Muscle of back (tissue), 11 donors: ENCODE results near the gene ANKRD33B. TPM values are rescaled to one million over a fixed set of nuclear protein-coding genes. Genes with fewer than 3 reads are reported as not detected.
"Not testable (repeated sequence)": the region's sequence is repeated elsewhere in the genome, so short reads cannot be mapped to it uniquely, and the experiment has no call there.

Experiments used
- DNase-seq, 3 donors: peaks; one replicate each; pipeline versions ENCODE4 v3.0.0 to v3.0.0-alpha.2; 2013
- polyA plus RNA-seq, 10 donors: library from polyadenylated mRNA; unstranded; fragments of 120-200 nt; gene quantifications; one replicate each; pipeline ENCODE4 v1.2.1, GENCODE V29; 2013; ENCODE audit not compliant: insufficient read length in 10 of 10

Gene ANKRD33B
- polyA plus RNA-seq, 10 donors, result 1.0 to 3.1 (median 2.0) TPM

- no peak for DNase-seq
Measured at GRCh38 chr5:10593531-10594181, 29.8 kb downstream of the ANKRD33B start.

DNA sequence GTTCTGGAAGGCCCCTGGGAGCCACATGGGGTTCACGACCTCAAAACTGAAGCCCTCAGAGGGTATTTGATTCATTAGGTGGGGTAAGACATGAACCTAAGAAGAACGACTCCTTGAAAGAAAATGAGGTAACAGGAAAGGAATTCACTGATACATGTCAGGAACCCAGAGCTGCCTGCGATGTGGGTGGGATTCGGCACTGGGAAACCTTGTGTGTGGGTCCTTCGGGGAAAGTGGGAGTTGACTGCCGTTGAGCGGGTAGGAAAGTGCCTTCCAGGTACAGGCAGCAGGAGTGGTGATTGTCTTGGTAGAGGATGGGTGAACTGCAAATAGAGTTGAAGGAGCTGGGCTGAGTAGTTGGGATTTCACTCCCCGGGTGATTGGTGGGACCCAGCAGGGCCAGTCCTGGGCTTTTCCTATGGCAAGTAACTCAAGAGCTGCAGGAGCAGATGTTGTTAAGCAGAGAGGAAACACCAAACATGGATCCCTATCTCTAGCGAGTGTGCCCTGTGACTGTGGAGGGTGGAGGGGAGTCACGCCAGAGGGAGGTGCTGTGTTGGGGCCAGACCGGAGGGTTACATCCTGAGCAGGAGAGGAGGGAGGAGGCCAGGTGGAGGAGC is 30.8 kb downstream of the ANKRD33B start:
- no peak for DNase-seq

GRCh38 chr5:10595293-10595671 is 31.4 kb downstream of the ANKRD33B start:
- DNase-seq, result no peak

DNA sequence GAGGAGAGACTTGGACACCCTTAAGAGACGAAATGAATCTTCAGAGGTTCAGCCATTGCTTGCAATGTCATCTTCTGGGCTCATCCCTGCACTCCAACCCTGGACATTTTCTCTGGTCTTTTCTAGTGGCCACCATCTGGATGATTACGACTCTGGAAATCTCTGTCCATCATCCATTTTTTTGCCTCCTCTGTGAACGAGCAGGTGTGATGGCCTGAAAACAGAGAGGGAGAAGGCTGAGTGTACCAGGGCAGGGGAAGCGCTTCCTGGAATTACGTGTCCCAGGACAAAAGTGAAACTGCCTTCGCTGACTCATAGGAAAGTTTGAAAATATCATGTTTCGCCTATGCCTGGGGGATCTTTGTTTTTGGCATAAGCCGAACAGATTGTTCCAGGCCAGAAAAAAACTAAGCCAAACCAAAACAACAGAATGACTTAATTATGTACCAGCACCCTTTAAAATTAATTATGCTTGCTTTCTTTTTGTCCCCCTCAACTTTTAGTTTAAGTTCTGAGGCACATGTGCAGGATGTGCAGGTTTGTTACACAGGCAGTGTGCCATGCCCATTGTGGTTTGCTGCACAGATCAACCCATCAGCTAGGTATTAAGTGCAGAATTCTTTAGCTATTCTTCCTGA is 31.9 kb downstream of the ANKRD33B start:
- DNase-seq, result peak; percentile 66 to 86 (median 77)

DNA sequence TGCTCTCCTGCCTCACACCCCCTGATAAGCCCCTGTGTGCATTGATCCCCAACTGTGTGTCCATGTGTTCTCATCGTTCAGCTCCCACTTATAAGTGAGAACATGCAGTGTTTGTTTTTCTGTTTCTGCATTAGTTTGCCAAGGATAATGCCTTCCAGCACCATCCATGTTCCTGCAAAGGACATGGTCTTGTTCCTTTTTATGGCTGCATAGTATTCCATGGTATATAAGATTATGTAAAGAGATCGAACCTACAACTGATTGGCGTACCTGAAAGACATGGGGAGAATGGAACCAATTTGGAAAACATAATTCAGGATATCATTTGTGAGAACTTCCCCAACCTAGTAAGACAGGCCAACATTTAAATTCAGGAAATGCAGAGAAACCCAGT is 32.4 kb downstream of the ANKRD33B start:
- DNase-seq, result no peak

DNA sequence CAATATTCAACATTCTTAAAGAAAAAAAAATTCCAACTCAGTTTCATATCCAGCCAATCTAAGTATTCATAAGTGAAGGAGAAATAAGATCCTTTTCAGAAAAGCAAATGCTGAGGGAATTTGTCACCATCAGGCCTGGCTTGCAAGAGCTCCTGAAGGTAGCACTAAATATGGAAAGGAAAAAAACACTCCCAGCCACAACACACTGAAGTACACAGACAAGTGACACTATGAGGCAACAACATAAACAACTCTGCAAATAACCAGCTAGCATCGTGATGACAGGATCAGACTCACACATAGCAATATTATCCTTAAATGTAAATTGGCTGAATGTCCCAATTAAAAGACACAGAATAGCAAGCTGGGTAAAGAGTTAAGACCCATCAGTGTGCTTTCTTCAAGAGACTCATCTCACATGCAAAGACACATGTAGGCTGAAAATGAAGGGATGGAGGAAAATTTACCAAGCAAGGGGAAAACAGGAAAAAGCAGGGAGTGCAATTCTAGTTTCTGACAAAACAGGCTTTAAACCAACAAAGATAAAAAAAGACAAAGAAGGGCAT is 33.1 kb downstream of the ANKRD33B start:
- no peak for DNase-seq

- DNase-seq, result no peak
Measured at GRCh38 chr5:10599113-10599512, 35.2 kb downstream of the ANKRD33B start.

DNA sequence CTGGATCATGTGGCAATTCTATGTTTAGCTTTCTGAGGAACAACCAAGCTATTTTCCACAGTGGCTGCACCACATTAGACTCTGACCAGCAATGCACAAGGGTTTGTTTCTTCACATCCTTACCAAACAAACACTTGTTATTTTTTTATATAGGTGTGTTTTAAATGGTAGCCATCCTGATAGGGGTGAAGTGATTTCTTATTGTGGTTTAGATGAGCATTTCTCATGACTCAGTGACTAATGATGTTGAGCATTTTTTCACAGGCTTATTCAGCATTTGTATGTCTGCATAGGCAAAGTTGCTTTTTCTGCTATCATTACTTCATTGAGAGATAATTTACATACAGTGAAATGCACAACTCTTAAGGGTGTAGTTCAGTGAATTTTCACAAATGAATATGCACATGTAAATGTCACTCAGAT is 36.0 kb downstream of the ANKRD33B start:
- no peak for DNase-seq

- DNase-seq, result no peak
Measured at GRCh38 chr5:10600626-10601245, 36.9 kb downstream of the ANKRD33B start.

DNA sequence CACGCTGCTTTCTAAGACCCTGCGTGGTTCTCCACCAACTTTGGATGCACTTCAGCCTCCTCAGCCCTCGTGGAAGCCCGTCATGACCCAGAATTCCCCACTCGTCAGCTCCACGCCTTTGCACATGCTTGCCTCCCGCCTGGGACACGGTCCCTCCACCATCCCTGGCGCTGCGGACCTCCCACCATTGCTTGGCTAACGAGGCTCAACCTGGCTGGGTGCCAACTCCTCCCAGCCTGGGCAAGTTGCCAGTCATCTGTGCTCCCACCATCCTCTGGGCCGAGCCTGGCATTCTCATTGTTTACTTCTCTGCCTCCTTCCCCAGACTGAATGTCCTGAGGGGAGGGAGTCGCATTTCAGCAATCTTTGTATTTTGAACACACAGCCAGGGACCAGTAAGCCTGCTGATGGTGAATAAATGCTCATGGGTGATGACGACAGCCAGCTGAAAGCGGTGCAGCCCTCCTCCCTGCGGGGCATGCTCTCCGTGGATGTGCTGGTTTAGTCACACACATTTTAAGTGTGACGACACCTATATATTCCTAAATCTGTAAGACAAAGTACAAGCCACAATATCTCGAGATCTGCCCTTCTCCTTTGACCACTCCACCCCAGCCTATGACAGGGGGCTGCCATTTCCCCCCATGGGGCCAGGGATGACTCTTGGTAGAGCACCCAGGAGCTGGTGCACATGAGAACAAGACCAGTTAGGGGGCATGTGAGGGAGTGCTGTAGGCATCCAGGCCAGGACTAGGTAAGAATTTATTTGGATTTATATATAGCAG is 37.6 kb downstream of the ANKRD33B start:
- peak; percentile 81 to 89 (median 83) for DNase-seq

GRCh38 chr5:10602031-10602806 is 38.3 kb downstream of the ANKRD33B start:
- no peak for DNase-seq

DNA sequence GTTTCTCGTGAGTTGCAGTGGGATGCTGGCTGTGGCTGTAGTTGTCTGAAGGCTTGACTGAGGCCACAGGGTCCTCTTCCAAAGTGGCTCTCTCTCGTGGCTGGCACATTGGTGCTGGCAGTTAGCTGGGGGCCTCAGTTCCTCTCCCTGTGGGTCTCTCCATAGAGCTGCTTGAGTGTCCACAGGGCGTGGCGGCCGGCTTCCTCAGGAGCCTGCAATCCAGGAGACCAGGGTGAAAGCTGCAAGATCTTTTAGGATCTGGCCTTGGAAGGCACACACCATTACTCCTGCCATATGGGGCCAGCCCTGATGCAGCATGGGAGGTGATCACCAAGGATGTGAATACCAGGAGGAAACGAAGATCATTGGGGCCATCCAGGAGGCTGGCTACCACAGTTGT is 41.1 kb downstream of the ANKRD33B start:
- DNase-seq, result no peak

DNA sequence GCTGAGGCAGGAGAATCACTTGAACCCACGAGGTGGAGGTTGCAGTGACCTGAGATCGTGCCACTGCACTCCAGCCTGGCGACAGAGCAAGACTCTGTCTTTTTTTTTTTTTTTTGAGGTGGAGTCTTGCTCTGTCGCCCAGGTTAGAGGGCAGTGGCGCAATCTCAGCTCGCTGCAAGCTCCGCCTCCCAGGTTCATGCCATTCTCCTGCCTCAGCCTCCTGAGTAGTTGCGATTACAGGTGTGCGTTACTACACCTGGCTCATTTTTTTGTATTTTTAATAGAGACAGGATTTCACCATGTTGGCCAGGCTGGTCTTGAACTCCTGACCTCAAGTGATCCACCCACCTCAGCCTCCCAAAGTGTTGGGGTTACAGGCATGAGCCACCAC is 42.8 kb downstream of the ANKRD33B start:
- not testable (repeated sequence) for DNase-seq

DNA sequence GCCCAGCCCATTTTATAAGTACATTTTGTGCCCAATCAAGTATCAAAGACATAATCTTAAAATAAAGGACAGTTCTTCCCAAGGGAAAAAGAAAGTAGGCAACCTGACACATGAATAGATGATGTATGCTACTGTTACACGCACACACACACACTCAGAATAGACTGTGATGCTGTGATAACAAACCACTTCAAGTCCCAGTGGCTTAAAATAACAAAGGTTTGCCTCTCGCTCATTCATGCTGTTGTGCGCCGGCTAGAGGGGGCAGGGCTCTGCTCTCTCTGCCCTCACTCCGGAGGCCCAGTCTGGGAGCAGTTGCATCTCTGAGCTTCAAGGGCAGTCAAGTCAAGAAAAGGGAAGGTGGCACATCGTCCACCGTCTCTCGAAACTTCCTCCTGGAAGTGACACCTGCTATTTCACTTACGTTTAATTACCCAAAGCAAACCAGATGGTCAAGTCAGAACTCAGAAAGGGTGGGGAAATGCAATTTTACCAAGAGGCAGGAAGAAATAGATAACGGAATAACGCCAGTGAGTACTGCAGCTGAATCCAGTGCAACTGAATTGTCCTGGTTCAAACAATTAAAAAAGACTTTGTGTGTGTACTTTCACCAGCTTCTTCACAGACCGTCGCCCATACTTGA is 43.3 kb downstream of the ANKRD33B start:
- DNase-seq, result peak in 1 of 3 donors; percentile 39

GRCh38 chr5:10607666-10608073 is 43.8 kb downstream of the ANKRD33B start:
- peak in 2 of 3 donors; percentile 59 to 65 for DNase-seq

- not testable (repeated sequence) for DNase-seq
Measured at GRCh38 chr5:10608081-10608480, 44.2 kb downstream of the ANKRD33B start.

- DNase-seq, result no peak
Measured at GRCh38 chr5:10610058-10610457, 46.2 kb downstream of the ANKRD33B start.

DNA sequence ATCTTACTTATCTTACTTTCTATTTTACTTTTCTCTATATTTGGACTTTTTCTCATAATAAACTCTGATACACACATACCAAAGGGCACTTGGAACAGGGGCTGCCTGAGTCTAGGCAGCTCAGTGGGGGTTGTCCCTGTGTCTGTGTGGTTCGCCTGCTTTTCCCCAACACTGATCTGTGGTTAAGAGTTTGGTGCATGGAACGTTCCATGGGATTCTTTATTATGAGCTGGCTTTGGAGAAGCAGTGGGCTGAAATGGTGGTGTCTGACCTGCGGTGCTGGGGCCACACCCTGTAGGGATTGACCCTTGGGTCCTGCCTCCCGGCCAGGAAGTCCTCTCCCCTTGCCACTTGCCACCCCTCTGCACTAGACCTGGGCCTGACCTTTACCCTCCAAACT is 47.4 kb downstream of the ANKRD33B start:
- no peak for DNase-seq

DNA sequence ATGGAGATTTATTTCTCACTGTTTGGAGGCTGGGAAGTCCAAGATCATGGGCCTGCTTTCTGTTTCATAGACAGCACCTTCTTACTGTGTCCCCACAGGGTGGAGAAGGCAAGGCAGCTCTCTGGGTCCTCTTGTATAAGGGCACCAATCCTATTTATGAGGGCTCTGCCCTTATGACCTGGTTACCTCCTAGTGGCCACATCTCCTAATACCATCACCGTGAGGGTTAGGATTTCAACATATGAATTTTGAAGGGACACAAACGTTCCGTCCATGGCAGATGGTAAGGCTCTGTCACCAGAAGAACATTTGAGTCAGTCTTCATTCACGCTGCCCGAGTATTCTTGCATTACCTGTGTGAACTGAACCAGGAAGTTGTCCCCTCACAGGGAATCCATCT is 48.4 kb downstream of the ANKRD33B start:
- DNase-seq, result no peak

DNA sequence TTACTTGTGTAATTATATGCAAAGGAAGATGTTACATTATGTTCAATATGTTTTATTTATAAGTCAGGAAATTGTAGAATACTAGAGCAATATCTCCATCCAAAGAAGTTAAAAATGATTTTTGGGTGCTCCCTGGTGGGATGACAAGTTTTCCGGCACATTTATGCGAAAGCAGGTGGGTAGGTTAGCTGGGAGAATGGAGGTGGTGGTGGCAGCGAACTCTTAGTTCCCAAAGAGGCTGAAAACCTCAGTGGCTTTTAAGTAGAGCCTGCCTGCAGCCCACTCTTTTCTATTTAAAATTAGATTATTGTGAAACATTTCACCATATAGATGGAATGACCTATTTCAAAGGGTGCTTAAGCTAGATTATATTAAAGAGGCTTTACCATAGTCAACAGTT is 51.8 kb downstream of the ANKRD33B start:
- no peak for DNase-seq
